H1 (cell line): Measurements from ENCODE around the gene HDAC3. TPM values are rescaled to one million over a fixed set of nuclear protein-coding genes. Genes with fewer than 3 reads are reported as not detected.

ENCODE experiments used
- CTCF ChIA-PET: fragments of 300-600 bp; sonication (Branson Sonifier 250); formaldehyde crosslinking; loops from one replicate; lab custom pipeline; 2021; ENCODE audit not compliant: partially characterized antibody; lab: Charles Lee
- POLR2A ChIA-PET: fragments of 300-600 bp; sonication (Branson Sonifier 250); formaldehyde crosslinking; loops from one replicate; lab custom pipeline; 2021; ENCODE audit warnings: inconsistent platforms; ENCODE audit not compliant: partially characterized antibody; lab: Charles Lee
- DNase-seq, 2 experiments: peaks; one replicate each; pipeline versions ENCODE4 v3.0.0 to v3.0.0-alpha.2; 2010 to 2022; ENCODE audit warnings: low spot score in 2 of 2, low read depth in 1 of 2, mixed read lengths in 1 of 2
- FAIRE-seq: peaks from 2 replicates; lab custom pipeline; 2011; peaks lifted over from hg19 to GRCh38; lab: Jason Lieb, UNC
- H2AFZ ChIP-seq: 2 replicates; pipeline ENCODE4 v1.8.1; 2012; ENCODE audit warnings: low read length, inconsistent platforms
- H2AK5ac ChIP-seq: 2 replicates; pipeline ENCODE4 v1.6.1; 2013; ENCODE audit warnings: low read depth, low read length
- H2BK120ac ChIP-seq: replicated peaks from 2 replicates; pipeline ENCODE3; 2013; ENCODE audit warnings: low read depth, low read length, inconsistent platforms
- H2BK12ac ChIP-seq: 2 replicates; pipeline ENCODE4 v1.6.1; 2013; ENCODE audit warnings: low read depth, low read length
- H2BK15ac ChIP-seq: 2 replicates; pipeline ENCODE4 v1.6.1; 2013; ENCODE audit warnings: low read length
- H2BK20ac ChIP-seq: 2 replicates; pipeline ENCODE4 v1.6.1; 2013; ENCODE audit warnings: low read length
- H2BK5ac ChIP-seq: 2 replicates; pipeline ENCODE4 v1.6.1; 2013; ENCODE audit warnings: low read depth, low read length
- H3K14ac ChIP-seq: 2 replicates; pipeline ENCODE4 v1.6.1; 2013; ENCODE audit warnings: inconsistent platforms; ENCODE audit not compliant: insufficient read length
- H3K18ac ChIP-seq: 2 replicates; pipeline ENCODE4 v1.6.1; 2013; ENCODE audit warnings: low read length; ENCODE audit errors: extremely low read depth
- H3K23ac ChIP-seq: 2 replicates; pipeline ENCODE4 v1.6.1; 2013; ENCODE audit warnings: inconsistent platforms; ENCODE audit not compliant: insufficient read length
- H3K23me2 ChIP-seq: 2 replicates; pipeline ENCODE4 v1.6.1; 2013; ENCODE audit warnings: low read depth, low read length
- H3K27ac ChIP-seq: 2 replicates; pipeline ENCODE4 v1.6.1; 2011; ENCODE audit warnings: low read depth, low read length, inconsistent platforms
- H3K27me3 ChIP-seq, 4 experiments: replicated peaks in 1 of 4; 1 replicate in 1 of 4; 2 replicates in 3 of 4; pipeline versions ENCODE4 v1.6.1 to v1.8.1; 2011 to 2013; ENCODE audit warnings: low read length in 3 of 4, mild to moderate bottlenecking in 3 of 4, inconsistent platforms in 2 of 4, mixed read lengths in 2 of 4, moderate library complexity in 1 of 4; ENCODE audit not compliant: control insufficient read depth in 3 of 4, insufficient read depth in 3 of 4; ENCODE audit errors: extremely low read depth in 1 of 4
- H3K36me3 ChIP-seq, 4 experiments: 2 replicates each; pipeline versions ENCODE4 v1.6.1 to v1.8.1; 2011 to 2013; ENCODE audit warnings: mild to moderate bottlenecking in 4 of 4, low read length in 3 of 4, moderate library complexity in 2 of 4, control low read depth in 1 of 4, inconsistent platforms in 1 of 4; ENCODE audit not compliant: insufficient read depth in 4 of 4, control insufficient read depth in 2 of 4
- H3K4ac ChIP-seq: replicated peaks from 2 replicates; pipeline ENCODE3; 2013; ENCODE audit warnings: low read length, low read depth, mixed read lengths, inconsistent platforms; ENCODE audit not compliant: insufficient read length
- H3K4me1 ChIP-seq, 4 experiments: replicated peaks in 1 of 4; 1 replicate in 1 of 4; 2 replicates in 3 of 4; pipeline versions ENCODE4 v1.6.1 to v1.8.1; 2011 to 2013; ENCODE audit warnings: low read length in 3 of 4, inconsistent platforms in 2 of 4, mixed read lengths in 1 of 4; ENCODE audit not compliant: insufficient read depth in 4 of 4, control insufficient read depth in 3 of 4
- H3K4me2 ChIP-seq, 2 experiments: 2 replicates each; pipeline versions ENCODE4 v1.6.1 to v1.8.1; 2011 to 2013; ENCODE audit warnings: low read depth in 2 of 2, low read length in 2 of 2, control low read depth in 1 of 2, inconsistent platforms in 1 of 2, mild to moderate bottlenecking in 1 of 2; ENCODE audit not compliant: insufficient read depth in 1 of 2
- H3K4me3 ChIP-seq, 4 experiments: fragments of 200-600, 300-600 bp in 1 of 4; sonication (generic), shearing (Covaris generic), sonication (Bioruptor Twin) in 1 of 4; 2 replicates each; pipeline versions ENCODE4 v1.5.1 to v1.8.1; 2011 to 2016; ENCODE audit warnings: low read length in 4 of 4, low read depth in 3 of 4, control low read depth in 2 of 4, inconsistent platforms in 2 of 4, mild to moderate bottlenecking in 2 of 4, mixed read lengths in 1 of 4, moderate library complexity in 1 of 4; ENCODE audit not compliant: insufficient read depth in 2 of 4; ENCODE audit errors: extremely low read depth in 1 of 4
- H3K56ac ChIP-seq: replicated peaks from 2 replicates; pipeline ENCODE3; 2013; ENCODE audit warnings: low read depth, mild to moderate bottlenecking, mixed read lengths, low read length, inconsistent platforms; ENCODE audit not compliant: insufficient read length
- H3K79me1 ChIP-seq: 2 replicates; pipeline ENCODE4 v1.6.1; 2013; ENCODE audit warnings: low read depth, low read length, control low read depth
- H3K79me2 ChIP-seq, 2 experiments: 2 replicates each; pipeline versions ENCODE4 v1.6.1 to v1.8.1; 2012 to 2013; ENCODE audit warnings: low read length in 2 of 2, mild to moderate bottlenecking in 2 of 2, inconsistent platforms in 1 of 2; ENCODE audit not compliant: insufficient read depth in 2 of 2, control insufficient read depth in 1 of 2
- H3K9ac ChIP-seq, 4 experiments: replicated peaks in 1 of 4; 1 replicate in 1 of 4; 2 replicates in 3 of 4; pipeline versions ENCODE4 v1.6.1 to v1.8.1; 2011 to 2013; ENCODE audit warnings: low read depth in 3 of 4, low read length in 3 of 4, control low read depth in 2 of 4, mild to moderate bottlenecking in 2 of 4, moderate library complexity in 2 of 4, inconsistent platforms in 1 of 4; ENCODE audit errors: extremely low read depth in 1 of 4
- H3K9me3 ChIP-seq, 2 experiments: 2 replicates each; pipeline versions ENCODE4 v1.6.1 to v1.8.1; 2012 to 2013; ENCODE audit warnings: mild to moderate bottlenecking in 2 of 2, moderate library complexity in 2 of 2, control low read depth in 1 of 2, inconsistent platforms in 1 of 2, low read depth in 1 of 2, low read length in 1 of 2, mixed read lengths in 1 of 2; ENCODE audit not compliant: insufficient read depth in 2 of 2
- H4K20me1 ChIP-seq, 2 experiments: replicated peaks in 1 of 2; 2 replicates each; pipeline versions ENCODE3 to v1.8.1; 2011 to 2013; ENCODE audit warnings: inconsistent platforms in 2 of 2, low read length in 2 of 2, mild to moderate bottlenecking in 1 of 2; ENCODE audit not compliant: insufficient read depth in 2 of 2, control insufficient read depth in 1 of 2
- H4K5ac ChIP-seq: 2 replicates; pipeline ENCODE4 v1.6.1; 2013; ENCODE audit warnings: low read length, low read depth, mixed read lengths, inconsistent platforms; ENCODE audit not compliant: insufficient read length
- H4K8ac ChIP-seq: 2 replicates; pipeline ENCODE4 v1.8.0; 2013; ENCODE audit warnings: mild to moderate bottlenecking, moderate library complexity, low read length, inconsistent platforms; ENCODE audit not compliant: insufficient read depth; ENCODE audit errors: extremely low read depth
- H4K91ac ChIP-seq: replicated peaks from 2 replicates; pipeline ENCODE3; 2013; ENCODE audit warnings: low read length, mixed read lengths, inconsistent platforms; ENCODE audit not compliant: insufficient read length
- BRCA1 ChIP-seq: IDR thresholded peaks from 2 replicates; pipeline ENCODE4 v1.6.1; 2012; ENCODE audit warnings: low read depth, low read length, improper control_type of control experiment
- MAFK ChIP-seq: IDR thresholded peaks from 2 replicates; pipeline ENCODE4 v1.6.1; 2012; ENCODE audit warnings: low read depth, mild to moderate bottlenecking, improper control_type of control experiment, low read length
- PHF8 ChIP-seq: fragments of 200-600 bp; sonication (generic); conservative IDR thresholded peaks from 2 replicates; pipeline ENCODE4 v1.7.1; 2012; ENCODE audit warnings: low read depth, mild to moderate bottlenecking, inconsistent platforms, low read length, moderate library complexity
- POLR2A ChIP-seq, 2 experiments: IDR thresholded peaks; 1 replicate in 1 of 2; 2 replicates in 1 of 2; pipeline ENCODE4 v1.6.1; 2011; ENCODE audit warnings: low read depth in 2 of 2, low read length in 2 of 2, mild to moderate bottlenecking in 2 of 2; ENCODE audit errors: control extremely low read depth in 1 of 2
- SIN3A ChIP-seq, 2 experiments: IDR thresholded peaks in 1 of 2; conservative IDR thresholded peaks in 1 of 2; 2 replicates each; pipeline ENCODE4 v1.6.1; 2011 to 2012; ENCODE audit warnings: low read length in 2 of 2, improper control_type of control experiment in 1 of 2, low read depth in 1 of 2, mild to moderate bottlenecking in 1 of 2
- WGBS, 2 experiments: shearing (Covaris generic) in 1 of 2; methylation state at CpG; one replicate each; pipeline versions ENCODE4 v1.1.6 to v1.1.7; 2013 to 2015; ENCODE audit warnings: low lambda C conversion rate in 2 of 2, mixed read lengths in 2 of 2, inconsistent platforms in 1 of 2, low coverage in 1 of 2, missing lambda C conversion rate in 1 of 2; ENCODE audit not compliant: insufficient replicate concordance in 2 of 2, insufficient coverage in 1 of 2, insufficient read length in 1 of 2; ENCODE audit errors: extremely low coverage in 1 of 2, missing lambda C conversion rate in 1 of 2; 5-methylcytosine and 5-hydroxymethylcytosine counted together
- polyA plus RNA-seq, 7 experiments: library from polyadenylated mRNA; depleted of rRNA in 3 of 7; stranded (reverse) in 5 of 7; unstranded in 2 of 7; fragments of >200 nt in 5 of 7; fragments of 200-250 nt in 2 of 7; gene quantifications; 1 replicate in 5 of 7; 2 replicates in 1 of 7; 4 replicates in 1 of 7; pipeline versions ENCODE4 v1.2.1 to v1.2.3, GENCODE V29; 2011 to 2013; ENCODE audit warnings: missing spikeins in 2 of 7, mixed read lengths in 2 of 7
- total RNA-seq: library from RNA; stranded (reverse); fragmentation: NEBNext Ultra II Directional; extraction: Animal tissue kit (Norgen Biotek cat#: 25700); gene quantifications from 2 replicates; pipeline ENCODE4 v1.2.1, GENCODE V29; 2021

Gene HDAC3
- total and polyA plus RNA-seq, 2 of the 8 experiments (the other 6 are each of a cell fraction or from before 2014, with no cell fraction given): 99.0 to 120 TPM

DNA sequence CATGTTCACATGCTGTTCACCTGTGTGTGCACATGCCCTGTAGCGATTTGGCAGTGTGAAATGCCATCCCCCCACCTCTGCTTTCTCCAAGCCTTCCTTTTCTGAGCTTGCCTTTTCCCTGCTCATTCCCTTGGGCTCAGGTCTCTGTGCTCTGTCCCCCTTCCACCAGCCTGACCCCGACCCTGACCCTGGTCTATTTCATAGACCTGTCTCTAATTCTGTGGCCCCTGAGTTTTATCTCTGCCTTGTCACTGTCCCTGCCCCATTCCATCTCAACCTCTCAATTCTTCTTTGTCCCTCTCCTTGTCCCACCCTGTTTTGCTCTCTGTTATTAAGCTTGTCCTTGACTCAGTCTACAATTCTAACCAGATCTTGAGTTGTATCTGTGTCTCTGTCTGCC lies 44.6 kb upstream of the HDAC3 start:
- no peak overlapping the region for H2AFZ ChIP-seq
- TF ChIP-seq MAFK (no peak), PHF8 (0 out of 2 replicates have a peak, but pooled peaks have one; percentile 7), SIN3A (conservative IDR thresholded peaks at IDR 0.05 in 1 of 2, IDR thresholded peaks at IDR 0.05 in 1 of 2; ENCODE audit: low read depth in 1 of 2, low read length in 2 of 2) (0 out of 4 replicates have a peak, but pooled peaks of 1 of the 2 experiments have one; percentile 17), POLR2A (IDR thresholded peaks at IDR 0.05; ENCODE audit: control extremely low read depth in 1 of 2, low read depth in 2 of 2, low read length in 2 of 2) (peak in 1 of 2 experiments; percentile 60; a peak in 1 of 3 replicates), BRCA1 (no peak)

More for the DNA sequence above, 44.6 kb upstream of the HDAC3 start:
- Histone ChIP-seq H3K4me2 (peak overlapping the region; percentile 88 to 97), H3K23me2 (peaks cover 15% of the 10 kb centered on the region), H4K5ac (peak overlapping the region; percentile 82), H3K4me3 (peak overlapping the region; percentile 36 to 73 (median 52); a peak in 7 of 8 replicates), H3K79me1 (no peaks in the 10 kb centered on the region; the same call in 1 of the 2 replicates), H2BK12ac (peak overlapping the region; percentile 89; the same call in 1 of the 2 replicates), H4K20me1 (no peaks in the 10 kb centered on the region), H3K4ac (peak overlapping the region; percentile 28), H3K56ac (peak overlapping the region; percentile 3), H2BK15ac (peak overlapping the region; percentile 97), H3K27me3 (no peaks in the 10 kb centered on the region), H3K9me3 (no peaks in the 10 kb centered on the region), H3K9ac (peak overlapping the region in 3 of 4 experiments; percentile 22 to 52 (median 31); a peak in 5 of 7 replicates), H3K4me1 (peaks cover 10 to 29% (median 20%) of the 10 kb centered on the region in 4 experiments), H3K14ac (no peak overlapping the region), H3K79me2 (peaks cover 0 to 6% of the 10 kb centered on the region in 2 experiments; a peak in 1 of 4 replicates), H4K8ac (no peak overlapping the region), H3K27ac (peak overlapping the region; percentile 37; the same call in 1 of the 2 replicates), H3K23ac (no peak overlapping the region), H3K18ac (peak overlapping the region; percentile 98), H4K91ac (peak overlapping the region; percentile 92), H2BK120ac (peak overlapping the region; percentile 6), H2BK5ac (peak overlapping the region; percentile 98), H2AK5ac (peak overlapping the region; percentile 88), H2BK20ac (peak overlapping the region; percentile 90; the same call in 1 of the 2 replicates), H3K36me3 (peaks cover 0 to 10% (median 2%) of the 10 kb centered on the region in 4 experiments; a peak in 5 of 8 replicates)
- CTCF ChIA-PET: interaction anchor here (0.5 to 7.3 kb wide), 10 partner anchors 11 to 279 kb away, joined by 3 to 59 read pairs (median 4); partner anchors contain the start of genes DELE1 and PCDH1
- DNase-seq (no peak), FAIRE-seq (no peak)
- POLR2A ChIA-PET: interaction anchor here (0.8 to 3.8 kb wide), 11 partner anchors 12 to 331 kb away, joined by 3 to 18 read pairs (median 4); partner anchors contain the start of genes FCHSD1, HDAC3, PCDH1 and RELL2
- WGBS, 2 experiments: 23% methylated on average over 2 of the region's 2 CpGs; no CpG with 5 or more reads in 1 of the 2 experiments
